GM06990 (cell line): Measurements from ENCODE around the gene ITPR1.
A peak's percentile ranks its signal among the peaks of the same experiment; 100 is the strongest.
"Not testable (repeated sequence)": the region's sequence is repeated elsewhere in the genome, so short reads cannot be mapped to it uniquely, and the experiment has no call there.

Source experiments
- DNase-seq: peaks from one replicate; pipeline ENCODE4 v3.0.0-alpha.2; 2011; ENCODE audit not compliant: insufficient read length; ENCODE audit errors: extremely low read depth
- H3K27me3 ChIP-seq: replicated peaks from 2 replicates; pipeline ENCODE4 v1.6.0; 2011; ENCODE audit warnings: low read length; ENCODE audit not compliant: control insufficient read depth, insufficient read depth
- H3K36me3 ChIP-seq: 2 replicates; pipeline ENCODE4 v1.5.1; 2011; ENCODE audit warnings: low read length; ENCODE audit not compliant: control insufficient read depth, insufficient read depth
- H3K4me3 ChIP-seq: replicated peaks from 2 replicates; pipeline ENCODE4 v1.5.1; 2011; ENCODE audit warnings: low read depth, mild to moderate bottlenecking, control low read depth, low read length
- CTCF ChIP-seq: IDR thresholded peaks from 2 replicates; pipeline ENCODE4 v1.5.1; 2011; ENCODE audit warnings: low read length, control low read depth, mild to moderate bottlenecking, inconsistent platforms; ENCODE audit not compliant: insufficient read depth, poor library complexity, severe bottlenecking

The ITPR1 gene

GRCh38 chr3:4493014-4493940 lies at the start of gene ITPR1:
ITPR1 (plus strand) TSS chr3:4493348; CDS start chr3:4516492, 23,144 bp downstream.
- peaks cover 2% of the 10 kb centered on the region; the same call in 1 of the 2 replicates for H3K27me3 ChIP-seq
- peak within 1 kb of the TSS; percentile 67 for H3K4me3 ChIP-seq
- no peaks in the 10 kb centered on the region for H3K36me3 ChIP-seq
- no peak for TF ChIP-seq CTCF
- peak; percentile 91 for DNase-seq

- Histone ChIP-seq H3K36me3 (no peaks in the 10 kb centered on the region; the same call in 1 of the 2 replicates), H3K4me3 (no peak overlapping the region), H3K27me3 (no peaks in the 10 kb centered on the region)
- no peak for DNase-seq
- TF ChIP-seq CTCF, result no peak
Observed at GRCh38 chr3:4447295-4447999, 45.7 kb upstream of the ITPR1 start.

GRCh38 chr3:4448187-4448586 lies 45.0 kb upstream of the ITPR1 start:
- H3K36me3 ChIP-seq, result no peaks in the 10 kb centered on the region; the same call in 1 of the 2 replicates
- no peaks in the 10 kb centered on the region for H3K27me3 ChIP-seq
- no peak overlapping the region for H3K4me3 ChIP-seq
- DNase-seq, result no peak
- no peak for TF ChIP-seq CTCF

GRCh38 chr3:4449043-4449805 lies 43.9 kb upstream of the ITPR1 start:
- Histone ChIP-seq H3K27me3 (no peaks in the 10 kb centered on the region), H3K36me3 (no peaks in the 10 kb centered on the region; the same call in 1 of the 2 replicates), H3K4me3 (no peak overlapping the region)
- no peak for DNase-seq
- no peak for TF ChIP-seq CTCF

- H3K36me3 ChIP-seq, result no peaks in the 10 kb centered on the region; the same call in 1 of the 2 replicates
- H3K27me3 ChIP-seq, result no peaks in the 10 kb centered on the region
- TF ChIP-seq CTCF, result no peak
- DNase-seq, result no peak
- no peak overlapping the region for H3K4me3 ChIP-seq
Observed at GRCh38 chr3:4454142-4454541, 39.0 kb upstream of the ITPR1 start.

- H3K36me3 ChIP-seq, DNase-seq, H3K27me3 ChIP-seq, H3K4me3 ChIP-seq: not testable (repeated sequence)
Observed at GRCh38 chr3:4456780-4457179, 36.4 kb upstream of the ITPR1 start.
